ENCODE data around the gene UNC13D. TPM values are rescaled to one million over a fixed set of nuclear protein-coding genes. Genes with fewer than 3 reads are reported as not detected.

The UNC13D gene
- total and polyA plus RNA-seq, 7 donors: 1.7 to 12.8 (median 5.1) TPM

GRCh38 chr17:75877752-75878173, 33.6 kb upstream of the UNC13D start:
- Histone ChIP-seq H3K27ac (peak overlapping the region; percentile 90), H3K27me3 (ENCODE audit: insufficient read depth in 3 of 3, low read length in 2 of 3) (no peaks in the 10 kb centered on the region), H3K36me3 (ENCODE audit: insufficient read depth in 1 of 2, low read depth in 1 of 2) (peaks cover 0 to 20% of the 10 kb centered on the region in 2 donors), H3K4me3 (peak overlapping the region; percentile 77), H3K9me3 (no peaks in the 10 kb centered on the region), H3K4me1 (peaks cover 34% of the 10 kb centered on the region)
- peak; percentile 40 for TF ChIP-seq CTCF (IDR thresholded peaks at IDR 0.05)
- peak; percentile 67 to 77 (median 72) for ATAC-seq
- WGBS, 3 donors: 1% methylated on average over 33 to 56 of the region's 56 CpGs
- DNase-seq: peak; percentile 76 to 87
- intact Hi-C loops (cut with DNase I): loop anchor here in 1 of 2 donors (2.0 kb wide), 1 partner anchor 23 kb away; the partner anchor contains the start of gene WBP2

DNA sequence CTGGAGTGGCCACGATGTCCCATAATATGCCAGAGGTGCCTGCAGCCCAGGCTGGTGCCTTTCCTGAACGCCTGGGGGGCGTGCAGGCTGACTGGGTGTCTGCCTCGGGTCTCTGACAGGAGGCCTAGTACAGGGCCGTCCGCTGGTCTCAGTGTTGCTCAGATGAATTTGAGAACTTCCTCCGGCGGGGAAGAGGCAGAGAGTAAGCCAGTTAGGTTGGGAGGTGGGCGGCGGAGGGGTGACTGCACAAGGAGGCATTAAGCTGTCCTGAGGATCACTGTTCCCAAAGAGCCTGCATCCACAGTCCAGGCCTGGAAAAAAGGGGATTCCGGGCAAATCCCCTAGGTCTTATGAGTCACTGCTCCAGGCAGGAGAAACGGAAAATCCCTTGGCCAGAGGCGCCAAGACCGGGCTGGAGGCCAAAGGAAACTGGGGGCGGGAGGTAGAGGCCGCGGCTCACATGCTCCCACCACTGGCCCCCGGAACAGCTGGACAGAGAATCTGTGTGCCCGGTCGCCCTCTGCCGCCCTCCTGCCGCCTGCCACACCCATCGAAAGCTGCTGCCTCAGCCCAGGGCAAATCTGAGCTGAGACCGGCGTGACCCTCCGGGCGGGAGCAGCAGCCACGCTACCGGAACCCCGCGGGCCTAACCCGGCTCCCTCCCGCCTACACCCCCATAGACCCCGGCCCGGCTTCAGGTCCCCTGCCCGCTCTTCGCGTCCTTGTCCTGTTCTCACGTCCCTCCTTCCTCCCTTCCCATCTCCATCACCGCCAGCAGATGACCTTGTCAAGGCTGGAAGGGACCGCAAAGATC, 32.9 kb upstream of the UNC13D start:
- WGBS, 3 donors: 3 to 5% (median 4%) methylated on average over 34 to 41 of the region's 41 CpGs
- Histone ChIP-seq H3K27ac (peak overlapping the region; percentile 90), H3K4me3 (peak overlapping the region; percentile 77), H3K27me3 (ENCODE audit: insufficient read depth in 3 of 3, low read length in 2 of 3) (no peaks in the 10 kb centered on the region), H3K36me3 (ENCODE audit: insufficient read depth in 1 of 2, low read depth in 1 of 2) (peaks cover 0 to 20% of the 10 kb centered on the region in 2 donors), H3K4me1 (peaks cover 40% of the 10 kb centered on the region), H3K9me3 (no peaks in the 10 kb centered on the region)
- intact Hi-C loops (cut with DNase I): loop anchor here in 1 of 2 donors (2.0 kb wide), 1 partner anchor 22 kb away; the partner anchor contains the start of gene WBP2
- peak; percentile 69 to 75 (median 72) for ATAC-seq
- DNase-seq: peak; percentile 94 to 95
- TF ChIP-seq CTCF (IDR thresholded peaks at IDR 0.05): no peak

GRCh38 chr17:75876190-75876937, 32.2 kb upstream of the UNC13D start:
- H3K27me3 ChIP-seq (ENCODE audit: insufficient read depth in 3 of 3, low read length in 2 of 3): no peaks in the 10 kb centered on the region
- H3K4me1 ChIP-seq: peaks cover 40% of the 10 kb centered on the region
- DNase-seq: peak in 1 of 2 donors; percentile 47
- intact Hi-C loops (cut with DNase I): loop anchor here in 1 of 2 donors (2.0 kb wide), 1 partner anchor 22 kb away; the partner anchor contains the start of gene WBP2
- H3K36me3 ChIP-seq (ENCODE audit: insufficient read depth in 1 of 2, low read depth in 1 of 2): peaks cover 0 to 20% of the 10 kb centered on the region in 2 donors
- TF ChIP-seq CTCF (IDR thresholded peaks at IDR 0.05): no peak
- WGBS, 3 donors: 25 to 40% (median 25%) methylated on average over 21 to 26 of the region's 26 CpGs
- ATAC-seq: peak in 3 of 4 donors; percentile 1 to 15 (median 2)
- H3K4me3 ChIP-seq: peak overlapping the region; percentile 77
- H3K9me3 ChIP-seq: no peaks in the 10 kb centered on the region
- H3K27ac ChIP-seq: peak overlapping the region; percentile 90

GRCh38 chr17:75875940-75876189, 31.7 kb upstream of the UNC13D start:
- Histone ChIP-seq H3K4me3 (peak overlapping the region; percentile 77), H3K9me3 (no peaks in the 10 kb centered on the region), H3K36me3 (ENCODE audit: insufficient read depth in 1 of 2, low read depth in 1 of 2) (peaks cover 0 to 20% of the 10 kb centered on the region in 2 donors), H3K27me3 (ENCODE audit: insufficient read depth in 3 of 3, low read length in 2 of 3) (no peaks in the 10 kb centered on the region), H3K27ac (peak overlapping the region; percentile 90), H3K4me1 (peaks cover 40% of the 10 kb centered on the region)
- ATAC-seq (peak in 3 of 4 donors; percentile 2 to 18 (median 5)), DNase-seq (peak in 1 of 2 donors; percentile 68)
- intact Hi-C loops (cut with DNase I): loop anchor here in 1 of 2 donors (2.0 kb wide), 1 partner anchor 21 kb away; the partner anchor contains the start of gene WBP2
- TF ChIP-seq CTCF (IDR thresholded peaks at IDR 0.05): no peak
- 38 to 48% (median 41%) methylated on average over 4 to 5 of the region's 5 CpGs for WGBS, 3 donors
